ENCODE measurements around the gene HRG. TPM values are rescaled to one million over a fixed set of nuclear protein-coding genes. Genes with fewer than 3 reads are reported as not detected.

The HRG gene
- total and polyA plus RNA-seq, 2 donors (not counting 1 experiment from before 2014, with no cell fraction given) = not detected

DNA sequence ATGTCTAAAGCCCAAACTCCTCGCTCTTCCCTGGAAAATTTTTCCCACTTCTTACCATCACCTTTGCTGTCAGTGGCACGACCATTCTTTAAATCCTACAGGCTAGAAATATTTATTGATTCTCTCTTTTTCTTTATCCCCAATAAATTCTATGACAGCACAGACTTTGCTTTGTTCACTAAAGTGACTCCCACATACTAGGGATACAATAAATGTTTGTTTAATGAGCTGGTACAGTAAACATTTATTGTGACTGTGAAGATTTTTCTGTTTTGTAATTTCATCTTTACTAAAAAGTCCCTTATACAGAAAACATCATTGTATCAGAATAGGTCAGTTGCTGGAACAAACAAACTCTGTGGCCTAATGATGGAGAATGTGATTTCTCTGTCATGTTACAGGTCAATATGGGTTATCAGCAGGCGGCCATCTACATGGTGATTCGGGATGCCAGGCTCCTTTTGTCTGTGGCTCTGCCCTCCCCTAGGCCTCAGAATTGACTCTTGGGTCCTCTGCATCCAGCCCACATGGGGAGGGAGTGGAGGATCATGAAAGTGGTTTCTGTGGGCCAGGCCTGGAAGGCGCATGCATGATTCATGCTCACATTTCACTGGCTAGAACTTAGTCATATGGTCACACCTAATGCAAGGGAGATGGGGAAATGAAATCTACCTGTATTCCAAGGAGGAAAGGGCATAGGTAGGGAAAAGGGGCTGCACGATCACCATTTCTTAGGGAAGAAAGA is 28.6 kb downstream of the HRG start:
- no peak overlapping the region for H3K9ac ChIP-seq (ENCODE audit: low read length)
- no peak overlapping the region for H3K27ac Mint-ChIP-seq
- no peak overlapping the region for H3K4me3 ChIP-seq (ENCODE audit: control extremely low read depth in 1 of 5, extremely low read depth in 1 of 5, insufficient read depth in 1 of 5, low read depth in 2 of 5, low read length in 4 of 5)
- H3K4me1 Mint-ChIP-seq = no peaks in the 10 kb centered on the region
- no peaks in the 10 kb centered on the region for H3K9me3 Mint-ChIP-seq (ENCODE audit: insufficient read depth)
- no peaks in the 10 kb centered on the region for H3K9me3 ChIP-seq (ENCODE audit: control extremely low read depth in 1 of 3, control insufficient read depth in 2 of 3, insufficient read depth in 1 of 3, low read length in 2 of 3)
- no peak overlapping the region for H3K4me3 Mint-ChIP-seq
- no peaks in the 10 kb centered on the region for H3K4me1 ChIP-seq (ENCODE audit: control insufficient read depth in 2 of 2, insufficient read depth in 2 of 2, low read length in 2 of 2)
- ATAC-seq (ENCODE audit: low read depth) = no peak
- ChIA-PET CTCF (no interaction called here), POLR2A (no interaction called here)
- H2AFZ ChIP-seq (ENCODE audit: insufficient read depth, low read depth, low read length, poor library complexity, severe bottlenecking) = no peak overlapping the region
- no peaks in the 10 kb centered on the region for H3K36me3 ChIP-seq (replicated peaks in 1 of 2; ENCODE audit: control extremely low read depth in 1 of 2, control insufficient read depth in 1 of 2, extremely low read depth in 1 of 2, insufficient read depth in 2 of 2, low read length in 1 of 2)
- peaks cover 0 to 10% (median 0%) of the 10 kb centered on the region in 4 experiments for H3K27me3 ChIP-seq (replicated peaks in 1 of 4; ENCODE audit: control extremely low read depth in 1 of 4, control insufficient read depth in 3 of 4, insufficient read depth in 4 of 4, low read length in 3 of 4)
- H3K79me2 ChIP-seq (ENCODE audit: control insufficient read depth, insufficient read depth, low read length) = no peaks in the 10 kb centered on the region
- no peak for DNase-seq
- no peak overlapping the region for H3K27ac ChIP-seq (ENCODE audit: low read length in 2 of 2)
- H4K20me1 ChIP-seq (ENCODE audit: control insufficient read depth, insufficient read depth, low read length, poor library complexity, severe bottlenecking) = no peaks in the 10 kb centered on the region
- WGBS (ENCODE audit: insufficient coverage) = 88% methylated on average over 4 of the region's 6 CpGs
- TF ChIP-seq, protein P1, sequence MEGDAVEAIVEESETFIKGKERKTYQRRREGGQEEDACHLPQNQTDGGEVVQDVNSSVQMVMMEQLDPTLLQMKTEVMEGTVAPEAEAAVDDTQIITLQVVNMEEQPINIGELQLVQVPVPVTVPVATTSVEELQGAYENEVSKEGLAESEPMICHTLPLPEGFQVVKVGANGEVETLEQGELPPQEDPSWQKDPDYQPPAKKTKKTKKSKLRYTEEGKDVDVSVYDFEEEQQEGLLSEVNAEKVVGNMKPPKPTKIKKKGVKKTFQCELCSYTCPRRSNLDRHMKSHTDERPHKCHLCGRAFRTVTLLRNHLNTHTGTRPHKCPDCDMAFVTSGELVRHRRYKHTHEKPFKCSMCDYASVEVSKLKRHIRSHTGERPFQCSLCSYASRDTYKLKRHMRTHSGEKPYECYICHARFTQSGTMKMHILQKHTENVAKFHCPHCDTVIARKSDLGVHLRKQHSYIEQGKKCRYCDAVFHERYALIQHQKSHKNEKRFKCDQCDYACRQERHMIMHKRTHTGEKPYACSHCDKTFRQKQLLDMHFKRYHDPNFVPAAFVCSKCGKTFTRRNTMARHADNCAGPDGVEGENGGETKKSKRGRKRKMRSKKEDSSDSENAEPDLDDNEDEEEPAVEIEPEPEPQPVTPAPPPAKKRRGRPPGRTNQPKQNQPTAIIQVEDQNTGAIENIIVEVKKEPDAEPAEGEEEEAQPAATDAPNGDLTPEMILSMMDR (IDR thresholded peaks at IDR 0.05) = no peak
- no peak for TF ChIP-seq EZH2 (IDR thresholded peaks at IDR 0.05; ENCODE audit: borderline replicate concordance, insufficient read depth, low read depth, low read length, poor library complexity, severe bottlenecking)
- no peak overlapping the region for H3K4me2 ChIP-seq (replicated peaks; ENCODE audit: low read depth, low read length, poor library complexity, severe bottlenecking)
- intact Hi-C loops (cut with micrococcal nuclease) = no loop called here
- H3K27me3 Mint-ChIP-seq = peaks cover 18% of the 10 kb centered on the region

DNA sequence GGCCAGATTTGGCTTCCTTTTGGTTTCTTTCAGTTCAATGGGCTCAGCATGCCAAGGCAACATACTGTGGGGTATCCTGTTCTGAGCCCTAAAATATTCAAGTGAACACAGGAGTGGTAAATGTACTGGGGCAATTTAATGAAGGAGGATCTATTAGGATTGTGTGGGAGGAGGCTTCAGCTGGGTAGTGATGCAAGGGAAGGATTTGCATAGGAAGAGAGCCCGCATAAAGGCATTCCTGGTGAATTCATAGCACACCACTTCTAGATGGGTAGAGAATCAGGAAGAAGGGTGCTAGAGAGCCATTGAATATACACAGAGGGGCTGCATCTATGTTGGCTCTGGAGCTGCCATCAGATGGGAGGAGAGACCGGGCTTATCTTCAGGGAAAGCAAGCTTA is 30.7 kb downstream of the HRG start:
- CTCF ChIA-PET = no interaction called here

More for the DNA sequence above, 30.7 kb downstream of the HRG start:
- 100% methylated on average over 1 of the region's 2 CpGs for WGBS (ENCODE audit: insufficient coverage)
- no peaks in the 10 kb centered on the region for H3K4me1 Mint-ChIP-seq
- Histone ChIP-seq H3K4me1 (ENCODE audit: control insufficient read depth in 2 of 2, insufficient read depth in 2 of 2, low read length in 2 of 2) (no peaks in the 10 kb centered on the region), H4K20me1 (ENCODE audit: control insufficient read depth, insufficient read depth, low read length, poor library complexity, severe bottlenecking) (no peaks in the 10 kb centered on the region), H3K9ac (ENCODE audit: low read length) (no peak overlapping the region), H3K36me3 (replicated peaks in 1 of 2; ENCODE audit: control extremely low read depth in 1 of 2, control insufficient read depth in 1 of 2, extremely low read depth in 1 of 2, insufficient read depth in 2 of 2, low read length in 1 of 2) (no peaks in the 10 kb centered on the region), H3K79me2 (ENCODE audit: control insufficient read depth, insufficient read depth, low read length) (no peaks in the 10 kb centered on the region), H3K4me3 (ENCODE audit: control extremely low read depth in 1 of 5, extremely low read depth in 1 of 5, insufficient read depth in 1 of 5, low read depth in 2 of 5, low read length in 4 of 5) (no peak overlapping the region), H3K4me2 (replicated peaks; ENCODE audit: low read depth, low read length, poor library complexity, severe bottlenecking) (no peak overlapping the region), H3K9me3 (ENCODE audit: control extremely low read depth in 1 of 3, control insufficient read depth in 2 of 3, insufficient read depth in 1 of 3, low read length in 2 of 3) (no peaks in the 10 kb centered on the region), H3K27ac (ENCODE audit: low read length in 2 of 2) (no peak overlapping the region), H2AFZ (ENCODE audit: insufficient read depth, low read depth, low read length, poor library complexity, severe bottlenecking) (no peak overlapping the region), H3K27me3 (replicated peaks in 1 of 4; ENCODE audit: control extremely low read depth in 1 of 4, control insufficient read depth in 3 of 4, insufficient read depth in 4 of 4, low read length in 3 of 4) (peaks cover 0 to 10% (median 0%) of the 10 kb centered on the region in 4 experiments)
- TF ChIP-seq, protein P1 (IDR thresholded peaks at IDR 0.05) = no peak
- TF ChIP-seq EZH2 (IDR thresholded peaks at IDR 0.05; ENCODE audit: borderline replicate concordance, insufficient read depth, low read depth, low read length, poor library complexity, severe bottlenecking) = no peak
- intact Hi-C loops (cut with micrococcal nuclease) = no loop called here
- H3K4me3 Mint-ChIP-seq = no peak overlapping the region
- POLR2A ChIA-PET = no interaction called here
- no peak overlapping the region for H3K27ac Mint-ChIP-seq
- H3K27me3 Mint-ChIP-seq = peaks cover 16% of the 10 kb centered on the region
- ATAC-seq (ENCODE audit: low read depth) = no peak
- DNase-seq = no peak
- H3K9me3 Mint-ChIP-seq (ENCODE audit: insufficient read depth) = no peaks in the 10 kb centered on the region
